ENCODE results near the gene GP5.

GP5 gene

DNA sequence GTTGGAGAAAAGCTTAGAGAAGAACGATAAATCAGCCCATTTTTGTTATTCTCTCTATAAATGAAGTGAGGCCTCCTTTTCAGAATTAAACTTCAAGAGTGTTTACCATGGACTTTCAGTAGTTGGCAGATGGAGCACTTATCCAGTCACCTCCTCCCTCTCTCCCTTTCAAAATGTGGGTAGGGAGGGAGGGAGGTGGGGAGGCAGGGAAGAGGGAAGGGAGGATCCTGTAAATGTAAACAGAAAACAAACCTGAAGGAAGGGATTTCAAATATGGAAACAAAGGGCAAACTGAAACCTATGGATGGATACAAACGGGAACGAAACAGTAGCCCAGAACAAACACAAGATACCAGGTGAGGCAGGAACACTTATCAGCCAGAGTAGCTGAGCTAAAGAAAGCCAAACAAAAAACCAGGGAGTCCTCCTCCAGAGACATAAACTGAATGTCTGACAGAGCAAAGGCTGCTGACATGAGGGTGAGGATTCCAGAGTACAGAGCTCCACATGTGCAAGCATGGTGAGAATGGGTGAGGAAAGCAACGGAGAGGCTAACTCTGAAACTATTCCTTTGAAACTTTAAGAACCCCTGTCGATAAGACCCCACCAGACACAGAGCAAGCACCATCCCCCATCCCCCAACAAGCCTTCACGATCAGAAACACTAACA, 41.0 kb upstream of the GP5 start:
- ATAC-seq (ENCODE audit: insufficient read depth, low read depth) (no peak), DNase-seq (no peak)
- Histone ChIP-seq H4K20me1 (ENCODE audit: insufficient read depth, low read length) (no peaks in the 10 kb centered on the region), H3K36me3 (ENCODE audit: insufficient read depth, low read length) (peaks cover 93% of the 10 kb centered on the region), H3K27me3 (ENCODE audit: insufficient read depth, low read length, poor library complexity) (no peaks in the 10 kb centered on the region), H3K9me3 (ENCODE audit: insufficient read depth, low read length, severe bottlenecking) (no peaks in the 10 kb centered on the region), H3K79me2 (ENCODE audit: insufficient read depth, low read length) (no peaks in the 10 kb centered on the region), H3K4me3 (ENCODE audit: low read depth in 1 of 2, low read length in 2 of 2) (no peak overlapping the region), H3K4me2 (ENCODE audit: insufficient read depth, low read length) (no peak overlapping the region), H2AFZ (ENCODE audit: low read depth, low read length) (no peak overlapping the region), H3K9ac (ENCODE audit: low read depth, low read length) (no peak overlapping the region), H3K27ac (ENCODE audit: low read length) (no peak overlapping the region), H3K4me1 (ENCODE audit: insufficient read depth, low read length) (no peaks in the 10 kb centered on the region)
- no peak for TF ChIP-seq EZH2 (IDR thresholded peaks at IDR 0.05; ENCODE audit: borderline replicate concordance, low read depth, low read length, severe bottlenecking)
- TF ChIP-seq, protein P1, sequence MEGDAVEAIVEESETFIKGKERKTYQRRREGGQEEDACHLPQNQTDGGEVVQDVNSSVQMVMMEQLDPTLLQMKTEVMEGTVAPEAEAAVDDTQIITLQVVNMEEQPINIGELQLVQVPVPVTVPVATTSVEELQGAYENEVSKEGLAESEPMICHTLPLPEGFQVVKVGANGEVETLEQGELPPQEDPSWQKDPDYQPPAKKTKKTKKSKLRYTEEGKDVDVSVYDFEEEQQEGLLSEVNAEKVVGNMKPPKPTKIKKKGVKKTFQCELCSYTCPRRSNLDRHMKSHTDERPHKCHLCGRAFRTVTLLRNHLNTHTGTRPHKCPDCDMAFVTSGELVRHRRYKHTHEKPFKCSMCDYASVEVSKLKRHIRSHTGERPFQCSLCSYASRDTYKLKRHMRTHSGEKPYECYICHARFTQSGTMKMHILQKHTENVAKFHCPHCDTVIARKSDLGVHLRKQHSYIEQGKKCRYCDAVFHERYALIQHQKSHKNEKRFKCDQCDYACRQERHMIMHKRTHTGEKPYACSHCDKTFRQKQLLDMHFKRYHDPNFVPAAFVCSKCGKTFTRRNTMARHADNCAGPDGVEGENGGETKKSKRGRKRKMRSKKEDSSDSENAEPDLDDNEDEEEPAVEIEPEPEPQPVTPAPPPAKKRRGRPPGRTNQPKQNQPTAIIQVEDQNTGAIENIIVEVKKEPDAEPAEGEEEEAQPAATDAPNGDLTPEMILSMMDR (IDR thresholded peaks at IDR 0.05; ENCODE audit: borderline replicate concordance, extremely low read depth, low read length, poor library complexity, severe bottlenecking) = no peak

DNA sequence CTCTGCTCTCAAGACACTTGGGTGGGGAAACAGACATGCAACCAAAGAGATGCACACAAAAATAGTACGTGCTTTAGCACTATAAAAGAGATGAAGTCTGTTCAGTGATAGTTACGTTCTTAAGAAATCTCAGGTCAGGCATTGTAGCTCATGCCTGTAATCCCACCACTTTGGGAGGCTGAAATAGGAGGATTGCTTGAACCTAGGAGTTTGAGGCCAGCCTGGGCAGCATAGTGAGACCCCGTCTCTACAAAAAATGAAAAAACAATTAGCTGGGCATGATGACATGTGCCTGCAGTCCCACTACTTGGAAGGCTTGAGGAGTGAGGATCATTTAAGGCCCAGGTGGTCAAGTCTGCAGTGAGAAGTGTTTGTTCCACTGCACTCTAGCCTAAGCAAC, 35.4 kb upstream of the GP5 start:
- no peaks in the 10 kb centered on the region for H4K20me1 ChIP-seq (ENCODE audit: insufficient read depth, low read length)
- no peak overlapping the region for H3K27ac ChIP-seq (ENCODE audit: low read length)
- no peak for ATAC-seq (ENCODE audit: insufficient read depth, low read depth)
- no peaks in the 10 kb centered on the region for H3K9me3 ChIP-seq (ENCODE audit: insufficient read depth, low read length, severe bottlenecking)
- H3K36me3 ChIP-seq (ENCODE audit: insufficient read depth, low read length) = peaks cover 88% of the 10 kb centered on the region
- H2AFZ ChIP-seq (ENCODE audit: low read depth, low read length) = no peak overlapping the region
- H3K4me1 ChIP-seq (ENCODE audit: insufficient read depth, low read length) = no peaks in the 10 kb centered on the region
- H3K4me2 ChIP-seq (ENCODE audit: insufficient read depth, low read length) = no peak overlapping the region
- no peak for DNase-seq
- H3K27me3 ChIP-seq (ENCODE audit: insufficient read depth, low read length, poor library complexity) = no peaks in the 10 kb centered on the region
- no peak overlapping the region for H3K9ac ChIP-seq (ENCODE audit: low read depth, low read length)
- TF ChIP-seq EZH2 (IDR thresholded peaks at IDR 0.05; ENCODE audit: borderline replicate concordance, low read depth, low read length, severe bottlenecking) = no peak
- TF ChIP-seq, protein P1 (IDR thresholded peaks at IDR 0.05; ENCODE audit: borderline replicate concordance, extremely low read depth, low read length, poor library complexity, severe bottlenecking) = no peak
- H3K79me2 ChIP-seq (ENCODE audit: insufficient read depth, low read length) = no peaks in the 10 kb centered on the region
- no peak overlapping the region for H3K4me3 ChIP-seq (ENCODE audit: low read depth in 1 of 2, low read length in 2 of 2)

DNA sequence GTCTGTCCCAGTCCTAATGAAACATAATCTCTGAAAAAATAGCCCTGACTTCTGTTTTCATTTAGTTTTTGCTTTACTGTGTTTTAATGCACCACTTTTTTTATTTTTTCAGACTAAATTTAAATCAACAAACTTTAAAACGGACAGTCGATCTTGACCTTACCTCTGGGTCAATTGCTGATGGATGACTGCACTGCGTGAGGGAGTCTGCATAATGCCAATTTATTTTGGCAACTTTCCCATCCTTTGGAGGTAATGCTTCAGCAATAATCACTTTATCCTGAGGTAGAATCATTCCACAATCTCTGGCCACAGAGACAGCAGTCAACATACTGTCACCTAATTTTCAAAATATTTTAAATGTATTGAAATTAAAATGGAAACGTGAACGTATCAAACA, 32.5 kb upstream of the GP5 start:
- no peak for ATAC-seq (ENCODE audit: insufficient read depth, low read depth)

More for the DNA sequence above, 32.5 kb upstream of the GP5 start:
- H4K20me1 ChIP-seq (ENCODE audit: insufficient read depth, low read length) = no peaks in the 10 kb centered on the region
- H3K79me2 ChIP-seq (ENCODE audit: insufficient read depth, low read length) = no peaks in the 10 kb centered on the region
- no peak overlapping the region for H2AFZ ChIP-seq (ENCODE audit: low read depth, low read length)
- no peak overlapping the region for H3K27ac ChIP-seq (ENCODE audit: low read length)
- DNase-seq = no peak
- H3K27me3 ChIP-seq (ENCODE audit: insufficient read depth, low read length, poor library complexity) = no peaks in the 10 kb centered on the region
- H3K4me1 ChIP-seq (ENCODE audit: insufficient read depth, low read length) = no peaks in the 10 kb centered on the region
- no peaks in the 10 kb centered on the region for H3K9me3 ChIP-seq (ENCODE audit: insufficient read depth, low read length, severe bottlenecking)
- H3K4me3 ChIP-seq (ENCODE audit: low read depth in 1 of 2, low read length in 2 of 2) = no peak overlapping the region
- H3K4me2 ChIP-seq (ENCODE audit: insufficient read depth, low read length) = no peak overlapping the region
- no peak for TF ChIP-seq EZH2 (IDR thresholded peaks at IDR 0.05; ENCODE audit: borderline replicate concordance, low read depth, low read length, severe bottlenecking)
- TF ChIP-seq, protein P1 (IDR thresholded peaks at IDR 0.05; ENCODE audit: borderline replicate concordance, extremely low read depth, low read length, poor library complexity, severe bottlenecking) = no peak
- peaks cover 81% of the 10 kb centered on the region for H3K36me3 ChIP-seq (ENCODE audit: insufficient read depth, low read length)
- no peak overlapping the region for H3K9ac ChIP-seq (ENCODE audit: low read depth, low read length)
